GM19035 (cell line): Measurements from ENCODE around the gene DPYD.

ENCODE experiments used
- ATAC-seq: cut with Tn5 transposase; IDR thresholded peaks from one replicate; pipeline ENCODE4 v1.9.1; 2021; ENCODE audit not compliant: unreplicated experiment

DPYD gene

GRCh38 chr1:97630948-97631347, 289.9 kb downstream of the DPYD start:
- no peak for ATAC-seq

- ATAC-seq, result no peak
Measured at GRCh38 chr1:97630281-97630680, 290.6 kb downstream of the DPYD start.

GRCh38 chr1:97623220-97623619, 297.6 kb downstream of the DPYD start:
- no peak for ATAC-seq

GRCh38 chr1:97621955-97622354, 298.9 kb downstream of the DPYD start:
- ATAC-seq, result no peak

GRCh38 chr1:97619706-97620105, 301.1 kb downstream of the DPYD start:
- ATAC-seq, result no peak

GRCh38 chr1:97610748-97611147, 310.1 kb downstream of the DPYD start:
- ATAC-seq, result no peak

GRCh38 chr1:97610102-97610501, 310.7 kb downstream of the DPYD start:
- no peak for ATAC-seq

- ATAC-seq, result no peak
Measured at GRCh38 chr1:97608272-97608671, 312.6 kb downstream of the DPYD start.

- ATAC-seq, result no peak
Measured at GRCh38 chr1:97603776-97604175, 317.1 kb downstream of the DPYD start.

- no peak for ATAC-seq
Measured at GRCh38 chr1:97603218-97603617, 317.6 kb downstream of the DPYD start.

- no peak for ATAC-seq
Measured at GRCh38 chr1:97599447-97599846, 321.4 kb downstream of the DPYD start.

GRCh38 chr1:97593192-97593591, 327.6 kb downstream of the DPYD start:
- ATAC-seq, result no peak

GRCh38 chr1:97588772-97589171, 332.1 kb downstream of the DPYD start:
- ATAC-seq, result no peak

- ATAC-seq, result no peak
Measured at GRCh38 chr1:97581614-97582051, 339.2 kb downstream of the DPYD start.

- no peak for ATAC-seq
Measured at GRCh38 chr1:97577613-97578012, 343.2 kb downstream of the DPYD start.

GRCh38 chr1:97573553-97573952, 347.3 kb downstream of the DPYD start:
- no peak for ATAC-seq

- no peak for ATAC-seq
Measured at GRCh38 chr1:97572561-97572960, 348.3 kb downstream of the DPYD start.

GRCh38 chr1:97571760-97572159, 349.1 kb downstream of the DPYD start:
- no peak for ATAC-seq

GRCh38 chr1:97570691-97571090, 350.1 kb downstream of the DPYD start:
- no peak for ATAC-seq

GRCh38 chr1:97567000-97567749, 353.7 kb downstream of the DPYD start:
- no peak for ATAC-seq

GRCh38 chr1:97565886-97566285, 354.9 kb downstream of the DPYD start:
- no peak for ATAC-seq

GRCh38 chr1:97563926-97564325, 356.9 kb downstream of the DPYD start:
- no peak for ATAC-seq

- no peak for ATAC-seq
Measured at GRCh38 chr1:97562081-97562480, 358.8 kb downstream of the DPYD start.
